Esophagus muscularis mucosa (tissue), 4 donors: ENCODE data around the gene LAD1.

Experiments used
- CTCF ChIP-seq, 3 experiments: fragments of 200-600 bp in 2 of 3; fragments of 450-650 bp in 1 of 3; sonication (generic) in 2 of 3; IDR thresholded peaks; one replicate each; pipeline ENCODE4 v1.5.1; 2017 to 2019; ENCODE audit warnings: antibody characterized with exemption in 3 of 3, mild to moderate bottlenecking in 2 of 3, moderate library complexity in 1 of 3
- EP300 ChIP-seq: sonication (generic); formaldehyde crosslinking; IDR thresholded peaks from one replicate; pipeline ENCODE4 v1.6.1; 2017; ENCODE audit warnings: antibody characterized with exemption
- POLR2A ChIP-seq: fragments of 450-650 bp; IDR thresholded peaks from one replicate; pipeline ENCODE4 v1.6.1; 2017; ENCODE audit warnings: antibody characterized with exemption, moderate library complexity, mild to moderate bottlenecking, low read depth
- POLR2AphosphoS5 ChIP-seq, 2 donors: sonication (generic); formaldehyde crosslinking; IDR thresholded peaks; one replicate each; pipeline ENCODE4 v1.6.1; 2017; ENCODE audit warnings: antibody characterized with exemption in 2 of 2

GRCh38 chr1:201371276-201371675, 27.8 kb downstream of the LAD1 start:
- TF ChIP-seq CTCF (IDR thresholded peaks at IDR 0.05) (no peak), POLR2A (no peak), POLR2AphosphoS5 (IDR thresholded peaks at IDR 0.05) (no peak), EP300 (no peak)
